Lower leg skin (tissue), 3 donors: Measurements from ENCODE around the gene EEF1G.

ENCODE experiments used
- CTCF ChIP-seq, 3 donors: fragments of 450-650 bp; IDR thresholded peaks; one replicate each; pipeline ENCODE4 v1.5.1; 2016; ENCODE audit warnings: antibody characterized with exemption in 3 of 3, mild to moderate bottlenecking in 3 of 3, moderate library complexity in 2 of 3
- POLR2A ChIP-seq, 2 donors: fragments of 450-650 bp; IDR thresholded peaks; one replicate each; pipeline ENCODE4 v1.6.1; 2016 to 2017; ENCODE audit warnings: antibody characterized with exemption in 2 of 2, mild to moderate bottlenecking in 1 of 2, moderate library complexity in 1 of 2

- TF ChIP-seq CTCF (IDR thresholded peaks at IDR 0.05) = no peak
- no peak for TF ChIP-seq POLR2A (IDR thresholded peaks at IDR 0.05)
Observed at GRCh38 chr11:62592989-62593421, 19.3 kb upstream of the EEF1G start.
